Osteoblast (primary cell): ENCODE results near the gene COA3. TPM values are rescaled to one million over a fixed set of nuclear protein-coding genes. Genes with fewer than 3 reads are reported as not detected.
A peak's percentile ranks its signal among the peaks of the same experiment; 100 is the strongest.

Experiments
- DNase-seq: peaks from one replicate; pipeline ENCODE4 v3.0.0; 2011; ENCODE audit warnings: low spot score, mixed read lengths; ENCODE audit not compliant: insufficient read length; ENCODE audit errors: missing footprints
- H2AFZ ChIP-seq: 2 replicates; pipeline ENCODE4 v1.6.0; 2011; ENCODE audit warnings: mild to moderate bottlenecking, low read length
- H3K27ac ChIP-seq: 2 replicates; pipeline ENCODE4 v1.5.1; 2011; ENCODE audit warnings: mild to moderate bottlenecking, low read depth, low read length, moderate library complexity
- H3K27me3 ChIP-seq: 2 replicates; pipeline ENCODE4 v1.6.0; 2012; ENCODE audit warnings: mild to moderate bottlenecking, control low read depth, inconsistent platforms, low read length, moderate library complexity; ENCODE audit not compliant: insufficient read depth
- H3K36me3 ChIP-seq: 2 replicates; pipeline ENCODE4 v1.5.1; 2011; ENCODE audit warnings: mild to moderate bottlenecking, low read length, control low read depth, moderate library complexity; ENCODE audit not compliant: insufficient read depth
- H3K4me1 ChIP-seq: 2 replicates; pipeline ENCODE4 v1.5.1; 2011; ENCODE audit warnings: mild to moderate bottlenecking, low read length, control low read depth, moderate library complexity; ENCODE audit not compliant: insufficient read depth
- H3K4me2 ChIP-seq: 2 replicates; pipeline ENCODE4 v1.6.0; 2011; ENCODE audit warnings: mild to moderate bottlenecking, low read length; ENCODE audit not compliant: insufficient read depth
- H3K4me3 ChIP-seq: fragments of 200-600 bp; sonication (generic); 3 replicates; pipeline ENCODE4 v1.5.1; 2012; ENCODE audit warnings: mild to moderate bottlenecking, low read length, inconsistent platforms; ENCODE audit not compliant: insufficient read depth
- H3K79me2 ChIP-seq: 2 replicates; pipeline ENCODE4 v1.6.0; 2012; ENCODE audit warnings: mild to moderate bottlenecking, low read length, control low read depth, inconsistent platforms; ENCODE audit not compliant: insufficient read depth
- H3K9me3 ChIP-seq: 2 replicates; pipeline ENCODE4 v1.5.1; 2011; ENCODE audit warnings: low read depth, low read length, control low read depth
- H4K20me1 ChIP-seq: 2 replicates; pipeline ENCODE4 v1.6.0; 2012; ENCODE audit warnings: mild to moderate bottlenecking, low read length, control low read depth; ENCODE audit not compliant: insufficient read depth
- total RNA-seq: library from RNA; depleted of rRNA; stranded (reverse); fragments of >200 nt; gene quantifications from 2 replicates; pipeline ENCODE4 v1.2.3, GENCODE V29; 2012
- TF ChIP-seq, protein P1 (sequence below): IDR thresholded peaks from 2 replicates; pipeline ENCODE4 v1.5.1; 2011; ENCODE audit warnings: mild to moderate bottlenecking, low read depth, low read length, moderate library complexity; ENCODE audit errors: extremely low read depth

Gene COA3
- total RNA-seq, 1 donor: 44.2 TPM

DNA sequence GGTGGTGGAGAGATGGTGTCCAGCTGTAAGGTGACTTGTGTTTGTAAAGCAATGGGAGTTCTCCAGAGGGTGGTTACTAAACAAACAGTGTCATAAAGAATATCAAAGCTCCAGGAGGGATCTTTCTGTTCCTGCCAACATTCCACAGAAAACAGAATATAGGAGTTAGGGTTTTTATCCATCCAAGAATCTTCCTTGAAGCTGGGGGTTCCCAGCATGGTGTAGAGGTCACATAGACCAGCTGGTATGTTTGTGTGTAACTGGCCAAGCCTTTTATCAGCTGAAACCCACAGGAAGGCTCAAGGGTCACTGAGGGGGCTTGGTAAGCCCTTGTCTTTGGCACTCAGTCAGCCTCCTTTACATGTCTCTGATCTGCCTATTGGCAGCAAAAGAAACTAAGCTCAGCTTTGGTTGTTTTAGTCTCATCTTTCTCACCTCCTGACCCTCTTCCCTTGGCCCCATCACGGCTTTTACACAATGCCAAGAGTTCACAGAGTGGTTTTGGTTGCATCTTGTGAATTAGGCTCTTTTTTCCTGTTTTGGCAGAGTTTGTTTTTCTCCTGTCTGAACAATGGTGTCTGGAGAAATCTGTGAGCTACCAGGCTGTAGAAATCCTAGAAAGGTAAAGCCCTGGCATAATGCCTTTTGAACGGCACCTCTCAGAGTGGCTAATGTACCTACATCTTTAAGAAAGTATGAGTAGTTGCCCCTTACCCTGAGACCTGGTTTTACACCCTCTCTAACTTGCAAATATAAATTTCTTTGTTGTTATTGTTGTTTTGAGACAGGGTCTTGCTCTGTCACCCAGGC is 4.8 kb upstream of the COA3 start:
- no peak overlapping the region for H3K27ac ChIP-seq
- no peak overlapping the region for H3K4me2 ChIP-seq
- DNase-seq: no peak

DNA sequence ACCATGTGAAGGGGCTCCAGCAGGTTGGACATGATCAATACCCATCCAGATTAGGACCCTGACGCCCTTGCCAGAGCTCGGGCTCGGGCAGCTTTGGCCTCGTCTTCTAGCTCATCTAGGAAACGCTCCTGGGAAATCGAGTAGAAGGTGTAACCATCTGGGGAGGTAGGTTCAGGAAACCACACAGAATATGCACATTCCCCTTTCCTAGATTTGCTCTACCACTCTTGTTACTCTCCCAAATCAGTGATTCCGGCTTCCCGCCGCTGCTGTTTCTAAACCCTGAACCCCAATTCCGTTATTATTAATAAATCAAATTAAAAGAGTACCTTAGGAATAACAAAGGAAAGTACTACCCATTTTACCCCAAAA is 507 bp downstream of the COA3 start:
- no peaks in the 10 kb centered on the region for H3K27me3 ChIP-seq
- peaks cover 18% of the 10 kb centered on the region for H3K79me2 ChIP-seq
- H3K4me3 ChIP-seq: peak overlapping the region; percentile 92
- TF ChIP-seq, protein P1, sequence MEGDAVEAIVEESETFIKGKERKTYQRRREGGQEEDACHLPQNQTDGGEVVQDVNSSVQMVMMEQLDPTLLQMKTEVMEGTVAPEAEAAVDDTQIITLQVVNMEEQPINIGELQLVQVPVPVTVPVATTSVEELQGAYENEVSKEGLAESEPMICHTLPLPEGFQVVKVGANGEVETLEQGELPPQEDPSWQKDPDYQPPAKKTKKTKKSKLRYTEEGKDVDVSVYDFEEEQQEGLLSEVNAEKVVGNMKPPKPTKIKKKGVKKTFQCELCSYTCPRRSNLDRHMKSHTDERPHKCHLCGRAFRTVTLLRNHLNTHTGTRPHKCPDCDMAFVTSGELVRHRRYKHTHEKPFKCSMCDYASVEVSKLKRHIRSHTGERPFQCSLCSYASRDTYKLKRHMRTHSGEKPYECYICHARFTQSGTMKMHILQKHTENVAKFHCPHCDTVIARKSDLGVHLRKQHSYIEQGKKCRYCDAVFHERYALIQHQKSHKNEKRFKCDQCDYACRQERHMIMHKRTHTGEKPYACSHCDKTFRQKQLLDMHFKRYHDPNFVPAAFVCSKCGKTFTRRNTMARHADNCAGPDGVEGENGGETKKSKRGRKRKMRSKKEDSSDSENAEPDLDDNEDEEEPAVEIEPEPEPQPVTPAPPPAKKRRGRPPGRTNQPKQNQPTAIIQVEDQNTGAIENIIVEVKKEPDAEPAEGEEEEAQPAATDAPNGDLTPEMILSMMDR: no peak
- peak overlapping the region; percentile 77 for H3K27ac ChIP-seq
- no peaks in the 10 kb centered on the region for H4K20me1 ChIP-seq
- H3K4me2 ChIP-seq: peak overlapping the region; percentile 88
- H3K4me1 ChIP-seq: peaks cover 16% of the 10 kb centered on the region
- peak overlapping the region; percentile 97 for H2AFZ ChIP-seq
- no peaks in the 10 kb centered on the region for H3K9me3 ChIP-seq
- DNase-seq: peak; percentile 30
- H3K36me3 ChIP-seq: peaks cover 5% of the 10 kb centered on the region

More for the DNA sequence above, 4.8 kb upstream of the COA3 start:
- Histone ChIP-seq H3K4me1 (peaks cover 3% of the 10 kb centered on the region), H2AFZ (no peak overlapping the region), H3K27me3 (no peaks in the 10 kb centered on the region), H3K9me3 (no peaks in the 10 kb centered on the region), H3K36me3 (no peaks in the 10 kb centered on the region), H3K79me2 (peaks cover 2% of the 10 kb centered on the region), H4K20me1 (peaks cover 2% of the 10 kb centered on the region), H3K4me3 (no peak overlapping the region)
- TF ChIP-seq, protein P1: no peak

DNA sequence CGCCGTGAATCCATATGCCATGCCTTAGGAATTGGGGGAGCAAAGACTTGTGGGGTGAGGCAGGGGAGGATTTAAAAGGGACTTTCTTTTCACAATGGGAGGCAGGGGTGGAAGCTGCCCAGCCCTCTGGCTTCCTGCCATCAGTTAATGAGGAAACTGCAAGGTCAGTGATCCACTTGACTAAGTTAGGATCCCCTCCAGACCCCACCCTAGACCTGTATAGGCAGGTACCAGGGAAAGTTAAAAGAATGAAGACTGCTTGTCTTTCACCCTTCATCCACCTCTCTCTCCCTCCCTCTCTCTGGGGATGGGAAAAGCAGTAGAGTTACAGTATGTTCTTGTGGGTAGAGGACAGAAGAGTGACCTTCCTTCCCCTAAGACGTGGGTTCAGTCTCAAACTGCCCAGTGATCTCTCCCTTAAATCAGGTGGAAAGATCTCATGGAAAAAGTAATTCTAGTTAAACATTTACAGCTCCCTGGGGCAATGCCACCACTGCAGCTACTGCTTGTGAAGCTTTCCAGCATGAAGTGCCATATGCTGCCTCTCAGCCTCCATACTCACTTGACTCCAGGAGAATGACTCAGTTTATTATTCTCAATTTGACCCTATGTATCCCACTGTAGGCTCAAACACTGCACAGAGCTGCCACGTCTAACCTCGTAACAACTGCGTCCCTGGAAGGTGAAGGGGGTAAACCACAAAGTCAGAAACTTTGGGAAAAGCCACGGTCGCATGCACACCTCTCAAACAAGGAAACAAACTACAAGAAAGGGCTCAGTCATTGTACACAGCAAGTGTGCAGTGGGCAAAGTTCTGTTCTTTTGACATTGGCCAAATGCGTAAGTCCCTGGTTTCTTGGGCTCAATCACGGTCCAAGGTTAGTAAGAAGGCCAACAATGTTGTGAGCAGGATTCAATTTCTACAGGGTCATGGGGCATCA is 1.2 kb downstream of the COA3 start:
- H3K79me2 ChIP-seq: peaks cover 18% of the 10 kb centered on the region
- H3K27ac ChIP-seq: peak overlapping the region; percentile 77
- no peaks in the 10 kb centered on the region for H3K27me3 ChIP-seq
- TF ChIP-seq, protein P1: no peak
- H2AFZ ChIP-seq: no peak overlapping the region
- peak overlapping the region; percentile 88 for H3K4me2 ChIP-seq
- DNase-seq: peak; percentile 56
- peaks cover 5% of the 10 kb centered on the region for H3K36me3 ChIP-seq
- H3K4me1 ChIP-seq: peaks cover 16% of the 10 kb centered on the region
- H4K20me1 ChIP-seq: no peaks in the 10 kb centered on the region
- H3K9me3 ChIP-seq: no peaks in the 10 kb centered on the region
- peak overlapping the region; percentile 92 for H3K4me3 ChIP-seq
